Ovary (tissue), 3 donors: ENCODE measurements around the gene FUT1.

ENCODE experiments used
- CTCF ChIP-seq, 3 donors: fragments of 450-650 bp in 2 of 3; fragments of 200-600 bp in 1 of 3; IDR thresholded peaks; one replicate each; pipeline versions ENCODE4 v1.5.1 to v1.8.0; 2016 to 2022; ENCODE audit warnings: antibody characterized with exemption in 3 of 3, mild to moderate bottlenecking in 1 of 3
- EP300 ChIP-seq: sonication (generic); formaldehyde crosslinking; IDR thresholded peaks from one replicate; pipeline ENCODE4 v1.6.1; 2017; ENCODE audit warnings: antibody characterized with exemption
- donor health status: DM: no; HTN: no; CAD: no.

- TF ChIP-seq EP300 (no peak), CTCF (IDR thresholded peaks at IDR 0.05) (no peak)
Measured at GRCh38 chr19:48770266-48770665, 17.8 kb upstream of the FUT1 start.
